Colonic mucosa (tissue), 4 donors: ENCODE measurements around the gene TECTA. TPM values are rescaled to one million over a fixed set of nuclear protein-coding genes. Genes with fewer than 3 reads are reported as not detected.

ENCODE experiments used
- DNase-seq: peaks from one replicate; pipeline ENCODE4 v3.0.0-alpha.2; 2020
- H3K27ac ChIP-seq: fragments of 200-600 bp; one replicate; pipeline ENCODE4 v1.8.0; 2021
- H3K27me3 ChIP-seq: fragments of 200-600 bp; one replicate; pipeline ENCODE4 v1.8.0; 2021
- H3K36me3 ChIP-seq: fragments of 200-600 bp; one replicate; pipeline ENCODE4 v1.8.0; 2021
- H3K4me1 ChIP-seq: fragments of 200-600 bp; one replicate; pipeline ENCODE4 v1.8.0; 2021; ENCODE audit warnings: mild to moderate bottlenecking
- H3K4me3 ChIP-seq: fragments of 200-600 bp; one replicate; pipeline ENCODE4 v1.8.0; 2021
- H3K9ac ChIP-seq, 2 donors: one replicate each; pipeline ENCODE4 v1.7.0; 2013; ENCODE audit warnings: control low read depth in 2 of 2, low read depth in 2 of 2, low read length in 2 of 2
- H3K9me3 ChIP-seq: fragments of 200-600 bp; one replicate; pipeline ENCODE4 v1.8.0; 2021
- intact Hi-C: fragments of 100-400 bp; cut with DNase I; formaldehyde crosslinking; loops from one replicate; pipeline ENCODE4 v1.14.1; 2022
- total RNA-seq, 2 donors: library from RNA; stranded (reverse); fragmentation: NEBNext Ultra II Directional in 1 of 2; extraction: Animal tissue kit (Norgen Biotek cat#: 25700) in 1 of 2; gene quantifications; one replicate each; pipeline ENCODE4 v1.2.1, GENCODE V29; 2021
- TF ChIP-seq, protein P1 (sequence below): fragments of 200-600 bp; IDR thresholded peaks from one replicate; pipeline ENCODE4 v1.8.0; 2022; ENCODE audit warnings: antibody characterized with exemption, mild to moderate bottlenecking
- donor health status: healthy.
- donor health status: DM: no; HTN: no; CAD: no.
- donor health status: DM: no; HTN: no; CAD: no.

The TECTA gene
- total RNA-seq, 2 donors from 2014 or later = 0.16 to 0.20 TPM

DNA sequence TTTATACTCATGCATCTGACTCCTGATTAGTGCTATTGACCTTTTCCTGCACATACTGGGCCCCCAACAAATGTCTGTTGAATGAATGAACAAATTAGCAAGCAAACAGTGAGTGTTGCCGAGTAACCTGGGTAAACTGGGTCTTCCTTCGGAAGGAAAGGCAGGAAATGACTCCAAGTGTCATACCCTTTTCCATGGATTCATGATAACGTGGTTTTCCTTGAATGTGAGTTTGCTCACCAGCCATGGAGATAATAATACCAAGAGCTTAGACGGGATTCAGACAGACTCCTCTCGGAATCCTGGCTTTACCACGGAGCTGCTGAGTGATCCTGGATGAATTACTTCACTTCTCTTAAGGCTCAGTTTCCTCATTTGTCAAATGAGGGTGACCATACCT lies 16.7 kb downstream of the TECTA start:
- Histone ChIP-seq H3K4me3 (no peak overlapping the region), H3K9ac (no peak overlapping the region), H3K36me3 (no peaks in the 10 kb centered on the region), H3K27ac (no peak overlapping the region), H3K4me1 (no peaks in the 10 kb centered on the region), H3K9me3 (no peaks in the 10 kb centered on the region), H3K27me3 (no peaks in the 10 kb centered on the region)
- intact Hi-C loops = no loop called here
- TF ChIP-seq, protein P1, sequence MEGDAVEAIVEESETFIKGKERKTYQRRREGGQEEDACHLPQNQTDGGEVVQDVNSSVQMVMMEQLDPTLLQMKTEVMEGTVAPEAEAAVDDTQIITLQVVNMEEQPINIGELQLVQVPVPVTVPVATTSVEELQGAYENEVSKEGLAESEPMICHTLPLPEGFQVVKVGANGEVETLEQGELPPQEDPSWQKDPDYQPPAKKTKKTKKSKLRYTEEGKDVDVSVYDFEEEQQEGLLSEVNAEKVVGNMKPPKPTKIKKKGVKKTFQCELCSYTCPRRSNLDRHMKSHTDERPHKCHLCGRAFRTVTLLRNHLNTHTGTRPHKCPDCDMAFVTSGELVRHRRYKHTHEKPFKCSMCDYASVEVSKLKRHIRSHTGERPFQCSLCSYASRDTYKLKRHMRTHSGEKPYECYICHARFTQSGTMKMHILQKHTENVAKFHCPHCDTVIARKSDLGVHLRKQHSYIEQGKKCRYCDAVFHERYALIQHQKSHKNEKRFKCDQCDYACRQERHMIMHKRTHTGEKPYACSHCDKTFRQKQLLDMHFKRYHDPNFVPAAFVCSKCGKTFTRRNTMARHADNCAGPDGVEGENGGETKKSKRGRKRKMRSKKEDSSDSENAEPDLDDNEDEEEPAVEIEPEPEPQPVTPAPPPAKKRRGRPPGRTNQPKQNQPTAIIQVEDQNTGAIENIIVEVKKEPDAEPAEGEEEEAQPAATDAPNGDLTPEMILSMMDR = no peak
- DNase-seq = no peak

DNA sequence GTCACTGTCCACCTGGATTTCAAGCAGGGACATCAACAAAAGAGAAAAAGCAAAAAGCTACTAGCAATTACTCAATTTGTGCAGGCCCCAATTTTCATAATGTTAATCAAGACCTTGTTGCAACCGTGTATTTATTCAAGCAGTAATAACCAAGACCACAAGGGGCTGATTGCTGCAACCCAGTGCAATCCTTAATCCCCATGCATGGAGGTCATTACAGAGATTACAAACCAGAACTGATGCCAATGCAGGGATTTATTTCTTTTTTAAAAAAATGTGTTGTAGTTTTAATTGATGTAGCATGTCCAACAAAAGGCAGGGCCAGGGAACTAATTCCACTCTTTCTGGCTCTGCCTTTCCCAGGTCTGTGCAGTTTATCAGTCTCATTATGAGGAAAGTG lies 18.4 kb downstream of the TECTA start:
- H3K27me3 ChIP-seq = no peaks in the 10 kb centered on the region
- intact Hi-C loops = no loop called here
- no peak overlapping the region for H3K27ac ChIP-seq
- TF ChIP-seq, protein P1 = no peak
- H3K9ac ChIP-seq = no peak overlapping the region
- H3K9me3 ChIP-seq = no peaks in the 10 kb centered on the region
- DNase-seq = no peak
- no peaks in the 10 kb centered on the region for H3K36me3 ChIP-seq
- H3K4me3 ChIP-seq = no peak overlapping the region
- no peaks in the 10 kb centered on the region for H3K4me1 ChIP-seq

DNA sequence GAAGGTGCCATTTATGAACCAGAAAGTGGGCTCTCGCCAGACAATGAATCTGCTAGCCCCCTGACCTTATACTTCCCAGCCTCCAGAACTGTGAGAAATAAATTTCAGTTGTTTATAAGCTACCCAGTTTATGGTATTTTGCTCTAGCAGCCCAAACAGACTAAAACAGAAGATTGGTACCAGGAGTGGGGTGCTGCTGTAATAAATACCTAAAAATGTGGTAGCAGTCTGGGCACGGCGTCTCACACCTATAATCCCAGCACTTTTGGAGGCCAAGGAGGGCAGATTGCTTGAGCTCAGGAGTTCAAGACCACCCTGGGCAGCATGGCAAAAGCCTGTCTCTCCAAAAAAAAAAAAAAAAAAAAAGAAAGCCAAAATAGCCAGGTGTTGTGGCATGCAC lies 21.3 kb downstream of the TECTA start:
- intact Hi-C loops = no loop called here
- Histone ChIP-seq H3K36me3 (no peaks in the 10 kb centered on the region), H3K9ac (no peak overlapping the region), H3K9me3 (no peaks in the 10 kb centered on the region), H3K4me1 (no peaks in the 10 kb centered on the region), H3K27ac (no peak overlapping the region), H3K4me3 (no peak overlapping the region), H3K27me3 (no peaks in the 10 kb centered on the region)
- TF ChIP-seq, protein P1 = no peak
- no peak for DNase-seq

DNA sequence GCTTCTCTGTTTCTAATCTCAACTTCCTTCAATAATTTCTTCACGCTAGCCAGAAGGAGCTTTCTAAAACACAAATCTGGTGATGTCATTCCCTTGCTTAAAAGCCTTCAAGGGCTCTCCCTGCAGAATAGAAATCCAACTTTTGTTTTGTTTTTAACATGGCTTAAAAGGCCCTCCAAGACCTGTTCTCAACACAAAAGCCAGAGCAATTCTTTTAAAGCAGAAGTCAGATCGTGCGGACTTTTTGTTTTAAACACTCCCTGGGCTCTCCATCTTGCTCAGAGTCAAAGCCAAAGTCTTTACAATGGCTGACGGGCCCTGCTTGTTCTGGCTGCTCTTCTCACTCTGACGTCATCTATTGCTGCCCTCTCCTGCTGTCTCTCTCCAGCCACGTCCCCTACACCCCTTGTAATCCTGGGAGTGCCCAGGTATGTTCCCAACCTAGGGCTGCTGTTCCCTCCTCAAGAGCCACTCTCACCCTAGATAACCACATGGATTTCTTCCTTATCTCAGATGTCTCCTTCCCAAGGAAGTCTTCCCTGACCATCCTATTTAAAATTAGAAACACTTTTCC lies 22.5 kb downstream of the TECTA start:
- intact Hi-C loops = no loop called here

DNA sequence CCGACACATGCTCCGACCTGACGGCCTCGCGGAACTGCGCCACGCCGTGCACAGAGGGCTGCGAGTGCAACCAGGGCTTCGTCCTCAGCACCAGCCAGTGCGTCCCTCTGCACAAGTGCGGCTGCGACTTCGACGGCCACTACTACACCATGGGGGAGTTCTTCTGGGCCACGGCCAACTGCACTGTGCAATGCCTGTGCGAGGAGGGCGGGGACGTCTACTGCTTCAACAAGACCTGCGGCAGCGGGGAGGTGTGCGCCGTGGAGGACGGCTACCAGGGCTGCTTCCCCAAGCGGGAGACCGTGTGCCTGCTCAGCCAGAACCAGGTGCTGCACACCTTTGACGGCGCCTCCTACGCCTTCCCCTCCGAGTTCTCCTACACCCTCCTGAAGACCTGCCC lies 26.8 kb downstream of the TECTA start:
- no peak for DNase-seq
- Histone ChIP-seq H3K4me3 (no peak overlapping the region), H3K27me3 (no peaks in the 10 kb centered on the region), H3K36me3 (no peaks in the 10 kb centered on the region), H3K27ac (no peak overlapping the region), H3K9me3 (no peaks in the 10 kb centered on the region), H3K9ac (no peak overlapping the region), H3K4me1 (no peaks in the 10 kb centered on the region)
- intact Hi-C loops = no loop called here
- TF ChIP-seq, protein P1 = no peak

More for the DNA sequence above, 22.5 kb downstream of the TECTA start:
- TF ChIP-seq, protein P1 = no peak
- H3K36me3 ChIP-seq = no peaks in the 10 kb centered on the region
- no peaks in the 10 kb centered on the region for H3K27me3 ChIP-seq
- no peaks in the 10 kb centered on the region for H3K4me1 ChIP-seq
- no peak overlapping the region for H3K27ac ChIP-seq
- DNase-seq = no peak
- no peaks in the 10 kb centered on the region for H3K9me3 ChIP-seq
- H3K4me3 ChIP-seq = no peak overlapping the region
- no peak overlapping the region for H3K9ac ChIP-seq
